ENCODE results near the gene TAPBP. TPM values are rescaled to one million over a fixed set of nuclear protein-coding genes. Genes with fewer than 3 reads are reported as not detected.
A peak's percentile ranks its signal among the peaks of the same experiment; 100 is the strongest.

The TAPBP gene
- total and polyA plus RNA-seq, 9 of the 15 experiments (the other 6 are each of a cell fraction or from before 2014, with no cell fraction given): 5.6 to 74.0 (median 22.3) TPM

DNA sequence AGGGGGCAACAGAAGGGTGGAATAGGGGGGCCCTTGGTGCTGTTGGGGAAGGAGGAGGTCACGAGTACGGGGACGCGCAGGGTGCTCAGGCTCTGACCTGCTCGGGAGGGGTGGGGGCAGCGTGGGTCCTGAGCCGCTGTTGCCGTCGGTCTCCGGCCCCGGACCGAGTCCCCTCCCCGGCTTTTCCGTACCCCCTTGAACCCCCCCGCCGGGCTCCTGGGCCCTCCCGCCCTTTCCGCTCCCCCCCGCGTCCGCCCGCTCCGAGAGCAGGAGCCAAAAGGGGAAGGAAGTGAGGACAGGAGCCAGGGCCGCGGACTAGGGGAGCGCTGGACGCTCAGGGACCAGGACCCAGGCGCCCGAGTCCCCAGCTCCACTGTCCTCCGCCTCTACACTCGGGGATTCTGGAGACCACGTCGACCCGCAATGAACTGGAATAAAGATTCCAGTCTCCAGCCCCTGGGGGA lies 15.1 kb downstream of the TAPBP start, which contains the start of gene RGL2 (continued):
- TF ChIP-seq ARID2 (IDR thresholded peaks at IDR 0.05) (no peak), LCOR (CRISPR knock-in tag; IDR thresholded peaks at IDR 0.05) (no peak), FOXK2 (conservative IDR thresholded peaks at IDR 0.05 in 1 of 2, IDR thresholded peaks at IDR 0.05 in 1 of 2; ENCODE audit: low read depth in 2 of 2) (no peak), CBFA2T2 (conservative IDR thresholded peaks at IDR 0.05) (no peak), CCAR2 (IDR thresholded peaks at IDR 0.05; ENCODE audit: low read depth, low read length) (no peak), ZNF175 (CRISPR knock-in tag; IDR thresholded peaks at IDR 0.05; ENCODE audit: low read depth) (no peak), NR2C1 (IDR thresholded peaks at IDR 0.05) (no peak), NR2C1 (tag; IDR thresholded peaks at IDR 0.05) (no peak), PTRF (tag; IDR thresholded peaks at IDR 0.05) (no peak), DIDO1 (tag; IDR thresholded peaks at IDR 0.05; ENCODE audit: low read depth) (no peak), RBM17 (IDR thresholded peaks at IDR 0.05; ENCODE audit: borderline replicate concordance, low read depth, low read length) (no peak), ZNF311 (CRISPR knock-in tag; IDR thresholded peaks at IDR 0.05) (no peak), PCBP1 (IDR thresholded peaks at IDR 0.05; ENCODE audit: low read depth, low read length, poor library complexity, severe bottlenecking) (no peak)
- TF ChIP-seq, protein P1, sequence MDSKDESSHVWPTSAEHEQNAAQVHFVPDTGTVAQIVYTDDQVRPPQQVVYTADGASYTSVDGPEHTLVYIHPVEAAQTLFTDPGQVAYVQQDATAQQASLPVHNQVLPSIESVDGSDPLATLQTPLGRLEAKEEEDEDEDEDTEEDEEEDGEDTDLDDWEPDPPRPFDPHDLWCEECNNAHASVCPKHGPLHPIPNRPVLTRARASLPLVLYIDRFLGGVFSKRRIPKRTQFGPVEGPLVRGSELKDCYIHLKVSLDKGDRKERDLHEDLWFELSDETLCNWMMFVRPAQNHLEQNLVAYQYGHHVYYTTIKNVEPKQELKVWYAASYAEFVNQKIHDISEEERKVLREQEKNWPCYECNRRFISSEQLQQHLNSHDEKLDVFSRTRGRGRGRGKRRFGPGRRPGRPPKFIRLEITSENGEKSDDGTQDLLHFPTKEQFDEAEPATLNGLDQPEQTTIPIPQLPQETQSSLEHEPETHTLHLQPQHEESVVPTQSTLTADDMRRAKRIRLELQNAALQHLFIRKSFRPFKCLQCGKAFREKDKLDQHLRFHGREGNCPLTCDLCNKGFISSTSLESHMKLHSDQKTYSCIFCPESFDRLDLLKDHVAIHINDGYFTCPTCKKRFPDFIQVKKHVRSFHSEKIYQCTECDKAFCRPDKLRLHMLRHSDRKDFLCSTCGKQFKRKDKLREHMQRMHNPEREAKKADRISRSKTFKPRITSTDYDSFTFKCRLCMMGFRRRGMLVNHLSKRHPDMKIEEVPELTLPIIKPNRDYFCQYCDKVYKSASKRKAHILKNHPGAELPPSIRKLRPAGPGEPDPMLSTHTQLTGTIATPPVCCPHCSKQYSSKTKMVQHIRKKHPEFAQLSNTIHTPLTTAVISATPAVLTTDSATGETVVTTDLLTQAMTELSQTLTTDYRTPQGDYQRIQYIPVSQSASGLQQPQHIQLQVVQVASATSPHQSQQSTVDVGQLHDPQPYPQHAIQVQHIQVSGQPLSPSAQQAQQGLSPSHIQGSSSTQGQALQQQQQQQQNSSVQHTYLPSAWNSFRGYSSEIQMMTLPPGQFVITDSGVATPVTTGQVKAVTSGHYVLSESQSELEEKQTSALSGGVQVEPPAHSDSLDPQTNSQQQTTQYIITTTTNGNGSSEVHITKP (IDR thresholded peaks at IDR 0.05; ENCODE audit: partially characterized antibody): peak; percentile 71
- TF ChIP-seq, protein P2, sequence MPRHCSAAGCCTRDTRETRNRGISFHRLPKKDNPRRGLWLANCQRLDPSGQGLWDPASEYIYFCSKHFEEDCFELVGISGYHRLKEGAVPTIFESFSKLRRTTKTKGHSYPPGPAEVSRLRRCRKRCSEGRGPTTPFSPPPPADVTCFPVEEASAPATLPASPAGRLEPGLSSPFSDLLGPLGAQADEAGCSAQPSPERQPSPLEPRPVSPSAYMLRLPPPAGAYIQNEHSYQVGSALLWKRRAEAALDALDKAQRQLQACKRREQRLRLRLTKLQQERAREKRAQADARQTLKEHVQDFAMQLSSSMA (CRISPR knock-in tag; IDR thresholded peaks at IDR 0.05): no peak
- TF ChIP-seq, protein P3, sequence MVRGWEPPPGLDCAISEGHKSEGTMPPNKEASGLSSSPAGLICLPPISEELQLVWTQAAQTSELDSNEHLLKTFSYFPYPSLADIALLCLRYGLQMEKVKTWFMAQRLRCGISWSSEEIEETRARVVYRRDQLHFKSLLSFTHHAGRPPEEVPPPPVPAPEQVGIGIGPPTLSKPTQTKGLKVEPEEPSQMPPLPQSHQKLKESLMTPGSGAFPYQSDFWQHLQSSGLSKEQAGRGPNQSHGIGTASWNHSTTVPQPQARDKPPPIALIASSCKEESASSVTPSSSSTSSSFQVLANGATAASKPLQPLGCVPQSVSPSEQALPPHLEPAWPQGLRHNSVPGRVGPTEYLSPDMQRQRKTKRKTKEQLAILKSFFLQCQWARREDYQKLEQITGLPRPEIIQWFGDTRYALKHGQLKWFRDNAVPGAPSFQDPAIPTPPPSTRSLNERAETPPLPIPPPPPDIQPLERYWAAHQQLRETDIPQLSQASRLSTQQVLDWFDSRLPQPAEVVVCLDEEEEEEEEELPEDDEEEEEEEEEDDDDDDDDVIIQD (CRISPR knock-in tag; IDR thresholded peaks at IDR 0.05): no peak
- TF ChIP-seq, protein P4, sequence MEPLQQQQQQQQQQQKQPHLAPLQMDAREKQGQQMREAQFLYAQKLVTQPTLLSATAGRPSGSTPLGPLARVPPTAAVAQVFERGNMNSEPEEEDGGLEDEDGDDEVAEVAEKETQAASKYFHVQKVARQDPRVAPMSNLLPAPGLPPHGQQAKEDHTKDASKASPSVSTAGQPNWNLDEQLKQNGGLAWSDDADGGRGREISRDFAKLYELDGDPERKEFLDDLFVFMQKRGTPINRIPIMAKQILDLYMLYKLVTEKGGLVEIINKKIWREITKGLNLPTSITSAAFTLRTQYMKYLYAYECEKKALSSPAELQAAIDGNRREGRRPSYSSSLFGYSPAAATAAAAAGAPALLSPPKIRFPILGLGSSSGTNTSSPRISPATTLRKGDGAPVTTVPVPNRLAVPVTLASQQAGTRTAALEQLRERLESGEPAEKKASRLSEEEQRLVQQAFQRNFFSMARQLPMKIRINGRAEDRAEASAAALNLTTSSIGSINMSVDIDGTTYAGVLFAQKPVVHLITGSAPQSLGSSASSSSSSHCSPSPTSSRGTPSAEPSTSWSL (CRISPR knock-in tag; IDR thresholded peaks at IDR 0.05; ENCODE audit: borderline replicate concordance): no peak
- TF ChIP-seq, protein P5, sequence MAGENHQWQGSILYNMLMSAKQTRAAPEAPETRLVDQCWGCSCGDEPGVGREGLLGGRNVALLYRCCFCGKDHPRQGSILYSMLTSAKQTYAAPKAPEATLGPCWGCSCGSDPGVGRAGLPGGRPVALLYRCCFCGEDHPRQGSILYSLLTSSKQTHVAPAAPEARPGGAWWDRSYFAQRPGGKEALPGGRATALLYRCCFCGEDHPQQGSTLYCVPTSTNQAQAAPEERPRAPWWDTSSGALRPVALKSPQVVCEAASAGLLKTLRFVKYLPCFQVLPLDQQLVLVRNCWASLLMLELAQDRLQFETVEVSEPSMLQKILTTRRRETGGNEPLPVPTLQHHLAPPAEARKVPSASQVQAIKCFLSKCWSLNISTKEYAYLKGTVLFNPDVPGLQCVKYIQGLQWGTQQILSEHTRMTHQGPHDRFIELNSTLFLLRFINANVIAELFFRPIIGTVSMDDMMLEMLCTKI (IDR thresholded peaks at IDR 0.05; ENCODE audit: partially characterized antibody): no peak

Measured in K562 (cell line).